HG03045 (cell line): ENCODE data around the gene CALHM4.
"Not testable (repeated sequence)": the region's sequence is repeated elsewhere in the genome, so short reads cannot be mapped to it uniquely, and the experiment has no call there.

Experiments used
- ATAC-seq: cut with Tn5 transposase; IDR thresholded peaks from one replicate; pipeline ENCODE4 v1.9.1; 2021; ENCODE audit warnings: mild to moderate bottlenecking, moderate library complexity; ENCODE audit not compliant: unreplicated experiment

Gene CALHM4

DNA sequence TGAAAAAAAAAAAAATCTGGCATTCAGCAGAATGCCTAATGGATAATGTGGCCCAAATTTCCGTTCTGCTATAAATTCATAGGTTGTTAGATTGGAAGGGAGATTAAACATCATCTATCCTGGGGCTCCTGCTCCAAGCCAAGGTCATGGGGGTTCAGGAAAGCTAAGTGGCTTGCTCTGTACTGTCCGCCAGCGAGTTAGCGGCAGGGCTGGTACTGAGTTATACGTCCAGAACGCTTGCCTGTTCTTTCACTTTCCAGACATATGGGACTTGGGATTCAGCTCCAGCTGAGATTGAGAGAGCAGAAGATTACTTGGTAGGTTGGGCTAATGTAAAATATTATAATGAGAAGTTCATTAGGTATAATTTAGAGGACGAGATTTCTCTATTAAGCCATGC is 18.6 kb downstream of the CALHM4 start:
- no peak for ATAC-seq

DNA sequence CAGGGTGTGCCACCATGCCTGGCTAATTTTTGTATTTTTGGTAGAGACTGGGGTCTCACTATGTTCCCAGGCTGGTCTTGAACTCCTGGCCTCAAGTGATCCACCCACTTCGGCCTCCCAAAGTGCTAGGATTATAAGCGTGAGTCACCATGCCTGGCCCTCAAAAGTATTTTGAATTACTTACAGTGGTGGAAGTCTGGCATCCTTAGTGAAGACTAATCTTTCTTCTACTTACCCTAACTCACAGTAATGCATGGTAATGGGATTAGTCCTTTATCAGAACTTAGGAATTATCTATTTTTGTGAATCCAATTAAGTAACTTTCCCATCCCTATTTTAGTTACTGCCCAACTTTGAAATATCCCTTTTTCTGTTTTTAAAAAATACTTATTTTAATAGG is 21.7 kb downstream of the CALHM4 start:
- ATAC-seq, result no peak

DNA sequence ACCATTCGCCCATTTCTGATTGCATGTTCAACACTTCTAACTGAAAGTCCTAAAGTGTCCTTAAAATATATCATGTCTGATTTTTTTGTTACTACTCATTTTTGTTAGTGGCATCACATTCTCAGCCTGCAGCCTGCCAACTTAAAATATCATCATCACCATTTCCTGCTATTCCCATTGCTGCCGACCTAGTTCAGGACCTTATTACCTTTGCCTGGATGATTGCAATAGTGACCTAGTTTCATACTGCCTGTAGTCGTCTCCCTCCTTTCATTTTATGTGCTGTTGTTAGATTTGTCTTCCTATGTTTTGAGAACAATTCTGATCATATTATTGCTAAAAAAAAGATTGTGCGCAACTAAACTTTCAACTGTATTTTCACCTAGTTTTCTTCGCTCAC is 23.9 kb downstream of the CALHM4 start:
- ATAC-seq, result no peak

DNA sequence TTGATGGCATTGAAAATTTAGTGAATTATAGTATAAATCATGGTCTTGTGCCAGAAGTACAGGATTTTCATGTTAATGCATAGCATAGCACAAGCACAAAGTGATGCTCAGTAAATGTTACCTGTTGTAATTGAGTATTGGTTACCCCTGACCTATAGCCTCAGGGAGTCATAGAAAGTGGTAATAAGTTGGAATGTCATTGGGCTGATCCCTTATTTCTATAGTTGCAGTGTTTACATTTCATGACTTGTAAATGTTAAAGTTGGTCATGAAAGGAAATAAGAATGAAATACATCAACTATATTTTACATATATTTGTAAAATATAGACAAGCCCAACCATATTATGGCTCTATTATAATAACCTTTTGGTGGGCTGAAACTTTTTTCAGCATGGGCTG is 24.8 kb downstream of the CALHM4 start:
- ATAC-seq, result no peak

DNA sequence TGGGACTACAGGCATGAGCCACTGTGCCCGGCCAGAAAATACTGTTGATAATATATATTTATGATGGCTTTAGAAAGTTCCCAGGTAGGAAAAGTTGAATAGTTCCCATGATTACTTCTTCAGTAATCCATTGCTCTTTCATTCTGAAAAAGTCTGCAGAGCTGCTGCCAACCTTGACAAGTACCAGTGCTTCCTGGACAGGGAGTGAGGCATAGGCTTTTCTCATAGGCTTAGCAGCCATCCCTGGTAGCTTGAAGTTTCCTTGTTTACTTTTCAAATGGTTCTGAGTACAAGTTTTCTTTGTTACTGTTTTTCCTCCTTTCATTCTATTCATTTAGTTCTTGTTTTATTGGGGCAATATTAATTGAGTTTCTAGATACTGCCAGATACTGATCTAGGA is 25.6 kb downstream of the CALHM4 start:
- ATAC-seq, result no peak

DNA sequence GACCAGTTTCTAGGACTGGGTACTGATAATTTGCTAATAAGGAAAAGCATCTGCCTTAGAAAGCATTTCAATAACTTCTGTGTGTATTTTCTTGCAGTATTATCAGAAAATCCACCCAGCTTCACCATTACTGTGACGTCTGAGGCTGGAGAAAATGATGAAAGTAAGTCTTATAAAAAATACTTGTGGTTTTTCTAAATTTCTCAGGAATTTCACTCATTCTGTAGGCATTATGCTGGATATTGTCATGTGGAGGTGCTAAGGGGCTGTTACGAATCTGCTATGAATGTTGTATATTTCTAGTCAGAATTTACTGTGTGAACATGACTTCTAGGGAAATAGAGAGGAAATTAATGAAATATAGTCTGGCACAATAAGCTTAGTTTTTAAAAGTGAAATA is 26.6 kb downstream of the CALHM4 start:
- no peak for ATAC-seq

DNA sequence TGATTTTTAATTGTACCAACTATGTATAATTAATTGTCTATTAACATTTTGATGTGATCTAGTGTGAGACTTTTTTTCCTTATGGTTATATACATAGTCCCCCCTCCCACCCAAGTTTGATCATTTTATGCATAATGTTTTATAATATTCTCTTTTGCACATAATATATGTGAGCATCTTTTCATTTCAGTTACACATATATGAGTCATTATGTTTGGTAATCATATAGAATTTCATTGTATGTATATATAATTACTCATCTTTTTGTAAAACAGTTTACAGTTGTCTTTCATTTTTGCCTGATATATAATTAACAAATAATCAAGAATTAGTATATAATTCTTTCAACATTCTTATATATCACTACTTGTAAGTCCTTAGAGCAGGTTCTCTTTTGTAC is 32.7 kb downstream of the CALHM4 start:
- no peak for ATAC-seq

DNA sequence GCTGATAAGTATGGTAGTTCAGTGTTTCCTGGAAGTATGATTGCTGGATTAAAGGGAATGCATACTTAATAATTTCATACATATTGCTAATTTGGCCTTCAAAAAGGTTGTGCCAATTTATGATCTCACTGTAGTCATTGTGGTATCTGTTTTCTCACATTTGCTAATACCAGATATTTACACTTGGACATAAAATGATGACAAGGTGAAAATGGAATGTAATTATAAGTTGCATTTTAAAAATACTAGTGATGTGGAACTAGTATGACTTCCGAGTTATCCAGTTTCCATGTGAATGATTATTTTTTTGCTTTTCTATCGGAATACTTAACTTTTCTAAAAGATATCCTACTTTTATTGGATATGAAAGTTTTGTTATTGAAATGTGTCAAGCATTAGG is 33.2 kb downstream of the CALHM4 start:
- ATAC-seq, result no peak

DNA sequence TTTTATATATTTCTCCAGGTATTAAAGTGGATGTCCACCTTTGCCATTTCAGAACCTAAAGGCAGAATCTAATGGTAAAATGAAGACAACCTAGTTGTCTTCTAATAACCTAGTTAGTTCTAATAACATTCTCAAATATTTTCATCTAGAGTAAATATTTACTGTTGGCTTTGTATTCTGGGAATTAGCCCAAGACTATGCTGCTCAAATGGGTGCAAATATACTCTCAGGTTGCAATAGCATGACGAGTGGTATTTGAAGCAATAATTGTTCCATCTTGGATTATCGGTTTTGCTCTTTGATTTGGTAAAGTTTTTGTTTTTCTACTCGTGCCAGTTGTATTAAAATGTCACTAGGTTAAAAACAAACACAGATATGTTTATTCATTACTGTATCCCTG is 41.7 kb downstream of the CALHM4 start:
- no peak for ATAC-seq

DNA sequence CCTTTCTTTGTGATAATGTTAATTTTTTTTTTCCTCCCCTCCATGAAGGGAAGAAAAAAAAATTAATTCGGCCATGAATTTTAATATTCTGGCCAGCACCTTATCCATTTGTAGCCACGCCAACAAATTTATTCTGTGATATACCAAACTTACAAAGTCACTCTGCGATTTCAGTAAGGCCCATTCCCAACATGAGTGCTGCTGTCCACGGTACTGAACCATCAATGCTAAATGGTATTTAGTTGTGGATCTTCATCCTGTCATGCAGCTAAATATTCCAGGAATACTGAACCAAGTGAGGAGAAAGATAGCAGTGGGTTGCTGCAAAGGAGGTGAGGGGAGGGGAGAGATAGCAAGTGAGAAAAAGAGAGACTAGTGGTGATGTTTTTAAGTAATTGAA is 43.3 kb downstream of the CALHM4 start:
- ATAC-seq, result no peak

DNA sequence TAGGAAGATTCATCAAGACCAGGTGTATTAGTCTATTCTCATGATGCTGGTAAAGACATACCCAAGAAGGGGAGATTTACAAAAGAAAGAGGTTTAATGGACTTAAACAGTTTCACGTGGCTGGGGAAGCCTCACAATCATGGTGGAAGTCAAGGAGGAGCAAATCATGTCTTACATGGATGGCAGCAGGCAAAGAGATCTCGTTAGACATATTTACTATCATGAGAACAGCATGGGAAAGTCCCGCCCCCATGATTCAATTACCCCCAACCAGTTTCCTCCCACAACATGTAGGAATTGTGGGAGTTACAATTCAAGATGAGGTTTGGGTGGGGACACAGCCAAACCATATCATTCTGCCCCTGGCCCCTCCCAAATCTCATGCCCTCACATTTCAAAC is 50.4 kb downstream of the CALHM4 start:
- not testable (repeated sequence) for ATAC-seq

DNA sequence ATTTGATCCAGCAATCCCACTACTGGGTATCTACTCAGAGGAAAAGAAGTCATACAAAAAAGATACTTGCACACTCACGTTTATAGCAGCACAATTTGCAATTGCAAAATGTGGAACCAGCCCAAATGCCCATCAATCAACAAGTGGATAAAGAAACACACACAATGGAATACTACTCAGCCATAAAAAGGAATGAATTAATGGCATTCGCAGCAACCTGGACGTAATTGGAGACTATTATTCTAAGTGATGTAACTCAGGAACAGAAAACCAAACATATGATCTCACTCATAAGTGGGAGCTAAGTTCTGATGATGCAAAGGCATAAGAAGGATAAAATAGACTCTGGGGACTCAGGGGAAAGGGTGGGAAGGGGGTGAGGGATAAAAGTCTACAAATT is 51.3 kb downstream of the CALHM4 start:
- ATAC-seq, result not testable (repeated sequence)

DNA sequence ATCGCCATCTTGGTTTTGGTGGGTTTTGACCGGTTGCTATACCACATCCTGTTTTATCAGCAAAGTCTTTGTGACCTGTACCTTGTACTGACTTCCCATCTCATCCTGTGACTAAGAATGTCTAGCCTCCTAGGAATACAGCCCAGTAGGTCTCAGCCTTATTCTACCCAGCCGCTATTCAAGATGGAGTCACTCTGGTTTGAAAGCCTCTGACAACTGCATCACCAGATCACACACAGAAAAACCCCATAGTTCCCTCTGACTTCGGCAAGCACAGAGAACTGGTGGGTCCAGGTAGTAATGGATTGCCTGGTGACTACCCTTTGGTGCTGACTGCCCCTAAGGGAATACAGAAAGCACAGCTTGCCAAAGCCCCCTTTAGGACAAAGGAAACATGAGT is 52.4 kb downstream of the CALHM4 start:
- no peak for ATAC-seq
